Upper lobe of left lung (tissue), 6 donors: ENCODE data around the gene DGCR8. TPM values are rescaled to one million over a fixed set of nuclear protein-coding genes. Genes with fewer than 3 reads are reported as not detected.

ENCODE experiments used
- ATAC-seq, 2 donors: fragments of 200-7000 bp; cut with Tn5 transposase; one replicate each; pipeline ENCODE4 v1.9.1; 2022; ENCODE audit warnings: mild to moderate bottlenecking in 2 of 2, moderate library complexity in 2 of 2; ENCODE audit not compliant: low FRiP score in 2 of 2
- DNase-seq, 2 donors: peaks; one replicate each; pipeline ENCODE4 v3.0.0-alpha.2; 2019 to 2020
- H3K27ac ChIP-seq, 4 donors: fragments of 200-600 bp; sonication (generic); one replicate each; pipeline ENCODE4 v1.5.1; 2016 to 2019
- H3K27me3 ChIP-seq, 4 donors: fragments of 200-600 bp; sonication (generic); one replicate each; pipeline ENCODE4 v1.5.1; 2017 to 2019
- H3K36me3 ChIP-seq, 4 donors: fragments of 200-600 bp; sonication (generic); one replicate each; pipeline ENCODE4 v1.5.1; 2016 to 2019
- H3K4me1 ChIP-seq, 4 donors: fragments of 200-600 bp; sonication (generic); one replicate each; pipeline ENCODE4 v1.5.1; 2018 to 2019
- H3K4me3 ChIP-seq, 4 donors: fragments of 200-600 bp; sonication (generic); one replicate each; pipeline ENCODE4 v1.5.1; 2017 to 2019; ENCODE audit warnings: mild to moderate bottlenecking in 2 of 4, moderate library complexity in 1 of 4
- H3K9me3 ChIP-seq, 4 donors: fragments of 200-600 bp; sonication (generic); one replicate each; pipeline ENCODE4 v1.5.1; 2018 to 2019
- CTCF ChIP-seq, 6 experiments: fragments of 450-650 bp in 4 of 6; fragments of 200-600 bp in 2 of 6; sonication (generic) in 2 of 6; IDR thresholded peaks; one replicate each; pipeline ENCODE4 v1.5.1; 2016 to 2019; ENCODE audit warnings: antibody characterized with exemption in 6 of 6
- EP300 ChIP-seq, 4 donors: sonication (generic); formaldehyde crosslinking; IDR thresholded peaks; one replicate each; pipeline ENCODE4 v1.5.1; 2017; ENCODE audit warnings: antibody characterized with exemption in 4 of 4, control low read depth in 2 of 4
- POLR2A ChIP-seq, 4 donors: fragments of 450-650 bp; IDR thresholded peaks; one replicate each; pipeline ENCODE4 v1.5.1; 2016 to 2017; ENCODE audit warnings: antibody characterized with exemption in 4 of 4, mild to moderate bottlenecking in 2 of 4
- POLR2AphosphoS5 ChIP-seq, 2 donors: sonication (generic); formaldehyde crosslinking; IDR thresholded peaks; one replicate each; pipeline ENCODE4 v1.5.1; 2017; ENCODE audit warnings: antibody characterized with exemption in 2 of 2
- WGBS, 2 donors: methylation state at CpG; one replicate each; pipeline ENCODE4 v1.1.5; 2017 to 2018; 5-methylcytosine and 5-hydroxymethylcytosine counted together
- total RNA-seq, 6 donors: library from RNA; depleted of rRNA in 4 of 6; stranded (reverse); fragments of >200 nt in 4 of 6; gene quantifications; one replicate each; pipeline versions ENCODE4 v1.1.0 to v1.2.1, GENCODE V29; 2016 to 2021
- donor health status: DM: no; HTN: no; CAD: no; lungs with moderate emphysema.
- donor health status: DM: no; HTN: yes; CAD: no; lungs with severe emphysema.

Gene DGCR8
- total RNA-seq, 6 donors from 2014 or later: 27.7 to 95.3 (median 33.1) TPM

GRCh38 chr22:20110359-20110985 lies 30.4 kb downstream of the DGCR8 start:
- no peak overlapping the region for H3K27ac ChIP-seq
- TF ChIP-seq POLR2AphosphoS5 (IDR thresholded peaks at IDR 0.05): no peak
- no peak for TF ChIP-seq POLR2A (IDR thresholded peaks at IDR 0.05)
- no peak for TF ChIP-seq CTCF (IDR thresholded peaks at IDR 0.05)
- no peak for TF ChIP-seq EP300 (IDR thresholded peaks at IDR 0.05)
- no peak for ATAC-seq

GRCh38 chr22:20111045-20111688 lies 31.1 kb downstream of the DGCR8 start:
- Histone ChIP-seq H3K27me3 (no peaks in the 10 kb centered on the region), H3K4me1 (peaks cover 8 to 13% (median 10%) of the 10 kb centered on the region in 4 donors), H3K9me3 (no peaks in the 10 kb centered on the region), H3K27ac (no peak overlapping the region), H3K36me3 (peaks cover 25 to 99% (median 76%) of the 10 kb centered on the region in 4 donors), H3K4me3 (no peak overlapping the region)
- ATAC-seq (no peak), DNase-seq (peak in 1 of 2 donors; percentile 22)
- WGBS, 2 donors: 60 to 68% methylated on average over 8 to 14 of the region's 14 CpGs
- TF ChIP-seq POLR2AphosphoS5 (IDR thresholded peaks at IDR 0.05): no peak
- TF ChIP-seq CTCF (IDR thresholded peaks at IDR 0.05): peak in 1 of 6 experiments; percentile 15

More at GRCh38 chr22:20110359-20110985, 30.4 kb downstream of the DGCR8 start:
- Histone ChIP-seq H3K4me1 (peaks cover 1 to 6% (median 3%) of the 10 kb centered on the region in 4 donors), H3K36me3 (peaks cover 30 to 100% (median 83%) of the 10 kb centered on the region in 4 donors), H3K4me3 (no peak overlapping the region), H3K9me3 (no peaks in the 10 kb centered on the region), H3K27me3 (no peaks in the 10 kb centered on the region)
- 90 to 92% methylated on average over 9 of the region's 9 CpGs for WGBS, 2 donors
- DNase-seq: peak in 1 of 2 donors; percentile 72

GRCh38 chr22:20111689-20112622 lies 31.9 kb downstream of the DGCR8 start:
- TF ChIP-seq POLR2A (IDR thresholded peaks at IDR 0.05) (no peak), EP300 (IDR thresholded peaks at IDR 0.05) (no peak), CTCF (IDR thresholded peaks at IDR 0.05) (no peak), POLR2AphosphoS5 (IDR thresholded peaks at IDR 0.05) (no peak)
- no peak for ATAC-seq
- H3K27me3 ChIP-seq: no peaks in the 10 kb centered on the region
- peak in 1 of 2 donors; percentile 33 for DNase-seq
- H3K4me1 ChIP-seq: peaks cover 12 to 18% (median 14%) of the 10 kb centered on the region in 4 donors
- H3K4me3 ChIP-seq: no peak overlapping the region
- peaks cover 18 to 91% (median 68%) of the 10 kb centered on the region in 4 donors for H3K36me3 ChIP-seq
- WGBS, 2 donors: 43 to 83% methylated on average over 1 to 5 of the region's 7 CpGs
- H3K9me3 ChIP-seq: no peaks in the 10 kb centered on the region
- H3K27ac ChIP-seq: no peak overlapping the region

GRCh38 chr22:20112623-20113511 lies 32.8 kb downstream of the DGCR8 start:
- peak in 1 of 2 donors; percentile 54 for DNase-seq
- Histone ChIP-seq H3K36me3 (peaks cover 13 to 82% (median 59%) of the 10 kb centered on the region in 4 donors), H3K27ac (no peak overlapping the region), H3K4me1 (peaks cover 12 to 21% (median 15%) of the 10 kb centered on the region in 4 donors), H3K9me3 (no peaks in the 10 kb centered on the region), H3K4me3 (no peak overlapping the region), H3K27me3 (no peaks in the 10 kb centered on the region)
- 92% methylated on average over 23 of the region's 26 CpGs; no CpG with 5 or more reads in 1 of the 2 donors for WGBS, 2 donors
- TF ChIP-seq POLR2AphosphoS5 (IDR thresholded peaks at IDR 0.05): no peak
- TF ChIP-seq POLR2A (IDR thresholded peaks at IDR 0.05): no peak
- no peak for TF ChIP-seq CTCF (IDR thresholded peaks at IDR 0.05)
- no peak for TF ChIP-seq EP300 (IDR thresholded peaks at IDR 0.05)
- ATAC-seq: no peak
